DMS114 treated with DMSO at 0.1 percent for 48 hours (cell line): ENCODE measurements around the gene MEF2C.

ENCODE experiments used
- DNase-seq: peaks from one replicate; lab custom pipeline; 2025; ENCODE audit not compliant: unreplicated experiment; lab: John Stamatoyannopoulos, UW

MEF2C gene

DNA sequence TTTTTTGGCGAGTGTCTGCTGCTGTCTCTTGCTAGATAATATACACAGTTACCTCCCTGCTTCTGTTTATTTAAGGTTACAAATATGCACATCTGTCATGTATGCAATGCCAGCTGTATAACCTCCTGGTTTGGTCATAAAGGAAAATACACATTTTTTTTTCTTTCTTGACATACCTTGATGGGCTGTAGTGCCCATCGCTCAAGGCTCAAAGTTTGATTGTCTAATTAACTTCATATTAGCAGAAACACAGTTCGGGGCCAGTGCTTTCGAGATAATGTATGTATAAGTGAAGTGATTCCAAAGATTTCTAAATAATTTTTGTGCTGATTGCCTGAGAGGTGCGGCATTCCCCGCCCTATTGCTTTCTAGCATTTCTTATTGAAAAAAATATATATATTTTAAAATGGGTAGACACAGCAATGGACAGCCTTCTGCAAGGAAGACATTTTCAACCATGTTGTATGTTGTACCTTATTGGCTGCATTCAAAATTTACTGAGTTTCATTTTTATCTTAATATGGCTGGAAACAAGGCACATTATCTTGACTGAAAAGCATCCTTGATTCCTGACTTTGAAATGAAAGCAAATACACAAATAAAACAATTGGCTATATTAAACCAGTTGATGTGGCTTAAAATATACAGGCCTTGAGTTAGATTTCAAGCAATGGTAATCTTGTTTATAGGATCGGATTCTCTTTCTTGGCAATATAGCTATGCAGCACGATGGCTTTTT is 206.2 kb downstream of the MEF2C start:
- no peak for DNase-seq

DNA sequence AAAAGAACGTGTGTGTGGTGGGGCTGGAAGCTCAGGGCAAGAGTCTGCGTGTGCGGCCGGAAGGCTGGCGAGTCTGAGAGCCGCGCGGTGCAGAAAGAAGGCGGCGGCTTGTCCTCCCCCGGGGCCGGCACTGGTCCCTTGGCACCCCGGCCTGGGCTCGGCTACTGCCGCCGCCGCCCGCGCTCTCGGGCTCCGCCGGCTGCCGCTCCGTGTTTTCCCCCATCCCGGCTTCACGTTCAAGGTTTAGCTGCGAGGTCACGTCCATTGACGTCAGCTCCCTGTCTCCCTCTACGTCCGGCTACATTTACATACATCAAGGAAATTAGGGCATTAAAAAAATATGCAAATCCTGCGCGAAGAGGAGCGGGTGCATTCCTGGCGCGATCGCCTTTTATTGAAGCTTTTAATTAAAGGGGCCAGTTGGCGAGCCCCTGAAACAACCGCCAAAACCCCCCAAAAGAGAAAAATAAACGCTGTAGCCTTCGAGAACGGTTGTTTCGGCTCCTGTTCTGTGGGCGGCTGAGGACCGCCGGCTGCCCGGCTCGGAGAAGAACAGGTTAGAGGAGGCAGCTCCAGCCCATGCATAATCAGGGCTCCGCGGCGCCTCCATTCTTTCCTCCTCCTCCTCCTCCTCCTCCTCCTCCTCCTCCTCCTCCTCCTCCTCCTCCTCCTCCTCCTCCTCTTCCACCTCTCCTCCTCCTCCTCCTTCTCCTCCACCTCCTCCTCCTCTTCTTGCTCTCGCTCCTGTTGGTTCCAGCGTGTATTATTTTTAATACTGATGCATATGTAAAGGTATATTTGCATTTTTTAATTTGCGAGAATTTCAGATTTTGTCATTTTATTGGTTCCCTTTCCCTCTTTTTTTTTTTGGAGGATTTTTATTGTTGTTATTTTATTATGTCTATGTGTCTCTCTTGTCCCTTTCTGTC is 207.0 kb downstream of the MEF2C start:
- DNase-seq: no peak

DNA sequence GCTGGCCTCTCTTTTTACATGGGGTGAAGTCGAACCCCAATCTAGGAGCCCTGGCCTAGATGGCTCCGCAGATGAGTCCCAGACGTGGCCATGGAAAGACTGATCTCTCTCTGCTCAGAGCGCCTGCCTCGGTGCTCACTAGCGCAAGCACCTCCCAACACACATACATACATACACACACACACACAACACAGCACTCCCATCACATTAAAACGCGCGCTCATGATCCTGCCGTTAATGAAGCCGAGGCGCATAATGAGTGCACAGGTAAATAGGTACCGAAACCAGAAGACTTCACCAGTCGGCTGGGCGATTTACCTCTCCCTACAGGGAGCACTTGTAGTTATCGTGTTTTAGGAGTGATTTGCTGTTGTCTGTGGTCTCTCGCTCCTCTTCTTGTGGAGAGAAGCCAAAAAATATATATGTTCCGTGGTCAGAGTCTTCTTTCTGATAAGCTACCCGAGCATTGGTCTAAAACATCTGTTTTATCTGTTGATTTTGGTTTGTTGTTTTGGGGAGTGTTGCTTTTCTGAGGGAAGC is 207.7 kb downstream of the MEF2C start:
- no peak for DNase-seq

DNA sequence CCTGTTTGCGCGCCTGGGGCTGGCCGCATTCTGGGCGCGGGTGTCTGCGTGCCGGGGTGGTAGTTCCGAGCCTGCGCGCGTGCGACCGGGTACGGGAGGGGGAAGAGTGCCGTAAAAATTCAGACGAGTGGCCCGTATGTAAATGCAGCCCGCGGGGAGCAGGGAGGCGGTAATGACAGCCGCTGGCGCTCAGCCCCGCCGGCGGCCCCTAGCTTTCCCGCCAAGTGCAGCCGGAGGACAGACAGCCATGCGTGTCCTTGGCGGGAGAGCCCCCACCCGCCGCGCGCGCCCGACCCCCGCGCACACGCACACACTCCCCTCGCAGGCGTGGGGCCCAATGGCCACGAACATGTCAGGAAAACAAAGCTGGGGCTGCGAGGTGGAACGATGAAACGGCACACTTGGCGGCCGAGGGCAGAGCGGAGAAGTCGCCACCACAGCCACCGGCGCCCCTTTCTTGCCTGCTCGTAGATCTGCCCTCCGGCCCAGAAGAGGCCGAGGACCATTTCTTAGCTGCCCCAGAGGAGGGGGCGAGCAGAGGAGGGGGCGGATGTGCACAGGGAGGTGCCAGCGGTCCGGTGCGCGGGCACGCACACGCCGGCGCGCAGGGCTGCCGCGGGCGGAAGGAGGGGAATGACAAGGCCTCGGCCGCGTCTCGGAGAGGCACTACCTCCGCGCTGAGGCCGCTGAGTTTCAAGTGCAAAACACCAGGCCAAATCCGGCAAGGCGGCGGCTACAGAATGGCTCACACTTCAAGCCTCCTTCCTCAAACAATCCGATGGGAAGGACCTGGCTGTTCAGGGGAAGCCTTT is 208.4 kb downstream of the MEF2C start:
- DNase-seq: no peak

DNA sequence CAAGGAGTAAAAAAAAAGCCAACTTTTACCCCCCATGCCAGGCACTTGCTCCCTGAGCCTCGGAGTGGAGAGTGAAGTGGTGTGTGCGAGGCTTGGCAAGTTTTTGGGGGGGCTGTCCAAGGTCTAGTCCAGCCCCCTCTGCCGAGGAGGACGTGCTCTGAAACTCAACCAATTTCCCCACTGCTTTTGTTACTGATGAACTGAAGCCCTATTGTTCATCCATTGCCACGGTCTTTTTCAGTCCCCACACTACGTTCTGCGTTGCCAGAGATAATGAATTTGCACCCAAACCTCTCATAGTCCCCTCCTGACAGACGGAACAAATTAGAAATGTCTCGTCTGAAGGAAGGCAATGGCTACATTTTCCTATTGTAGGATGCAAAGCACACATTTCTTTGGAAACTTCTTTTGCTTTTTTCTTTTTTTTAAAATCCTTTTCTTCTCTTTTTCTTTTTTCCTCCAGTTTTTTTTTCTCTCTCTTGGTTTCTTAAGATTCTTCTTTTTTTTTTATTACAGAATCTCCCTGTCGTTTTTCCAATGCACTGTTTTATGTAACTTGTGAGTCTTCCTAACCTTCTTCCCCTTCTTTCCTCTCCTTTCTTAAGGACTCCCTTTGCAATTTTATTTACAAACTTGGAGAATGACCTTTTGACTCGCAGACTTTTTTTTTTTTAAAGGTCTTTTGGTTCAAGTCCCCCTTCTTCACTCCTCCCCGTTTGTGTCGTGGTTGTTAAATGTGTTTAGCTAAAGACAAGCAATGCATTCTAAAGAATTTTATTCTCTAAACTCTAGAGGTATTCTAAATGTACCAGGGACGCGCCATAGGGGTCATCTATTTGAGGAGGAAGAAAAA is 209.5 kb downstream of the MEF2C start:
- DNase-seq: peak; percentile 24

DNA sequence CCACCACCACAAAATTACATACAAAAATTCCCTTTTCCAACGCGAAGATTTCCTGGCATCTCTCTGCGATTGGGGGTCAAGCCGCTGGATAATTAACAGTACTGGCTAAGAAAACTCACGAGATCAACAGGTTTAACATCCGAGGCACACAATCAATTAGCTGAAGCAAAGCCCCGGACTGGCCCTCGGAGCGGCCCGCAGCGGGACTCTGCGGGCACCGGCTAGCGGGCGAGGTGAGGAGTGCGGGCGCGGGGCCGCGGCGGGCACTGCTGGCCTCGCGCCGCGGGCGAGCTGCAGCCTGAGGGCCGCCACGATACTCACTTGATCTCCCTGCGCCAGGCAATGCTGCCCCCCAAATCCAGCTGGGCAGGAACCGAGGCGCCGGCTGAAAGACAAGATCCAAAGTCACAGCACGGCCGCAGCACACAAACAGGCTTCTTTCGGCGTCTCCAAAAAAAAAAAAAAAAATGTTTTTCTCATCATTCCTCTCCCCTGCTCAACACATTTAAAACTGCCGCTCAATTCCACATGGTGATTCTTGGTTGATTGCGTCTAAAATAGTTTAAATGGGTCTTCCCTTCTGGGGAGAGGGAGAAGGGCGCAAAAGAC is 210.2 kb downstream of the MEF2C start:
- no peak for DNase-seq

DNA sequence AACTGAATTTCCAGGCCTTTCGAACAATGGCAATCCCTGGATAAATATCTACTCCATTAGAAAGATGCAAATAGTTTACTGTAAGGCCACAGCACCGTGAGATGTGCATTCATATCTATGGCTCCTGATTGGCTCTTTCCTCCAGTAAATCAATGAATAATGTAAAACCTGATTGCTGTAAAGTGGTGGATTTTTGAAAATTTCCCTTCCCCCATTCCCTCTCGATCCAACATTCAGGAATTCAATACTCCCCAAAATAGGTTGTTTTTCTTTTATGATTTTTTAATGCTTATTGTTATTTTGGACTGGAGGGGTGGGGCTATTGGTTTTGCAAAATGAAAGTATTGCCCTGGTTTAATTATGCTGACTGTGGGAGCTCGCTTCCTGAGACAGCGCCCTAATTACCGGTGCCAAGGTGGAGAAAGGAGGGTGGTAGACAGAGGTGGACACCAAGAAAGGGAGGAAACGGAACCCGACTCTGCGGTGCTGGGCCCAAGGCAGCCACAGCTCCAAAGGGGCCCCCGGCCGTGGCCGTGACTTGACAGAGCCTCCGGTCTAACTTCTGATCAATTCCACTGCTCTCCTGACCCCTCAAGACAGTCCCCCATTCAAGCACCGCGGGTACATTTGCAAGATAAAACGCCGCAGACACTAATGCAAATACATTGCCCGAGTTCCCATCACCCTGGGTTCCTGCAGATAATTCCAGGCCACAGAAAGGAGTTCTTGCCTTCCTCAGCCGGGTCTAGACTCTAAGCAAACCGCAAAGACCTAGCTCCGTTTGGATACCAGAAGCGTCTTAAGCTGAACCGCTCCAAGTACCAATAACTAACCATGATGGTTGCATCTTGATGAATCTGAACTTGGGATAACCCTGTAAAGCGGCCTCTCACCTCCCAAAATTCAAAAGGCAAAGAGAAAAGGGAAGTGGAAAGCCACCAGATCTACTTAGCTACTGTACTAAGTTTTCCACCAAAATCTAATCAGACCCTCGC is 211.2 kb downstream of the MEF2C start:
- DNase-seq: no peak

DNA sequence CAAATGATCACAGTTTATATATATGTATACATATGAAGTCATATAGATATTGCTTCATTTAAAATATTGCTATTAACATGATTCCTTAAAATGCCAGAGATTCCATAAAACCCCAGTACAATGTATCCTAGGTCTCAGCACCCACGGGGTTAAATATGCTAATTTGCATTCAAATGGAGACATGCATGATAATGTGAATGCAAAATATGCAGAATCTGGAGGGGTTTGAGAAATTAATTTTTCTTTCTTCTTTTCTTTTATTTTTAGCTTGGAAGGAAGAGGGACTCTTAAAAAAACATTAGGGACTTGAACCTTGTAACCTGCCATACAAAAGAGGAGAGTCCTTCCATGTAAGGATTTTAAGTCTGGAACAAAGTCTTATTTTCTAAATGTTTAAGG is 211.9 kb downstream of the MEF2C start:
- no peak for DNase-seq

DNA sequence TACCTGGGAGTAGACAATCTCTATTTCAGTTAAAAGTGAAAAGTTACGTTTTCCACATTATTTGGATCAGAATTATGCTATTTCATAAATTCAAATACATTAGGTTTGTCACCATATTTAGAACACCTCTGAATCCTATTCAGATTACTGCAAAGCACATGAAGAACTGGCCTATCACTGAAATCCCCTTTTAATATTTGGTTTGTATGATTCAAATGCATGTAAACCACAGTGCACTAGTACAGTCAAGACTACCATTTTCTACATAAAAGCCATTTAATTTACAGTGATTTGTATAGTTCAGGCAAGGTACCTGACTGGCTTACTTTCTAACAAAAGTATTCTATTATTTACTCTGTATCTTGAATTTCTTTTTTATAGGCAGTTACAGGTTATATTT is 212.5 kb downstream of the MEF2C start:
- no peak for DNase-seq

DNA sequence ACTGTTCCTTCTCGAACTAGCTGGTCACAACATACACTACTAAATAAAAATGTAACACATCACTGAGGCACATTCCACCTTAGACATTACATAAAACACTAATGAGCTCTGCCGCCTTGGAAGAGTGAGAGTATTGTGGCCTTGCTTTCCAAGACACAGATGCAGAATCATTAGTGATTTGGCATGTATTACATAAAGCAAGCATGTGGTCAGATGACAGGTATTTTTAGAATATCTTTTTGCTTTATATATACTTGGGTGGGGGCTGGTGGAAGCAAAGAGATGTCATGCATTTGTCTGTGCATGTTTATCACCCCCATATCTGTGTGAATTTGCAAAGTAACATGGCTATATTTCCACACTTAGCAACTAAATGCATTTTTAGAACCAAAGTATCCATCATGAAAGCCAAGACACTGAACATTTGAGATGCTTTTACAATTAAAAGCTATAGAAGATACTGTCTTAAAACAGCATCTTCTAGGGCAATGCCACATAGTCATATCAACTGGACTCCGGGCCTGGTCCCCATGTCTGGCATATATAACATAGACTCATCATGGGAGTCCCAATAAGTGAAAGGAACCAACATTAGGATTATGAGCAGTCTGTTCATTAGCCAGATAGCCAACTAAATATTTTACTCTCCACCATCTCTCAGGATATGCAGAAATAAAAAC is 213.5 kb downstream of the MEF2C start:
- DNase-seq: no peak

DNA sequence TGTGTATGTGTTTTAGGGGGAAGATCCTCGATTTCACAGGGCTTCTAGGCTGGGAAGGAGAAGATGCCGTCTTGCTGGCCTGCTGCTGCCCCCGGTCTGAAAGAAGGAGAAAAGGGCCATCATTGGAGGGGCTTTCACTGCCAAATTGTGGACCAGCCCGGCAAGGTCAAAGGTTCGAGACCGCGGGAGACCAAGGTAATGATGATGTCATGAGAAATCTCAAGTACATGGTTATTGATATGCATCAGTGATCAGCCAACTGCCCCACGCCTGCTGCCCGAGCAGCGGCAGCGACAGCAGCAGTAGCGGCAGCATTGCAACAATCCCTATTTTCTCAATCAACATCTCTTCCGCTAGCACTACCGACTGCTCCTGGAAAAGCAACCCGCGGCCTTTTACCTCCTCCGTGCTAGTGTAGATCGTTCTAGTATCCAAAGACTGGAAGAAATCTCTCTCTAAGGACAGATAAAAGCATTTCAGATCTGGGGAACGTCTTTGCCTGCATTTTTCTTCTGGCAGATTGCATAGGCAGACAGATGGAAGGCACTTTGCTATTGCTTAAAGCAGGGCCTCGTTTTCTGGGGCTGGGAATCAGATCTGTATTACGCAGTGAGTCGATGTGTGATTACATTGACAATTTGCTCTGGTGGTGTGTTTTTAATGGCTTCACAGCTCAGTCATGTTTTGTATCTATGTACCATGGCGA is 215.3 kb downstream of the MEF2C start:
- DNase-seq: no peak
